HCT116 (cell line): Measurements from ENCODE around the gene CLDN14. TPM values are rescaled to one million over a fixed set of nuclear protein-coding genes. Genes with fewer than 3 reads are reported as not detected.

Experiments used
- ATAC-seq: fragments of 200-7000 bp; cut with Tn5 transposase; 2 replicates; pipeline ENCODE4 v1.9.1; 2020; ENCODE audit warnings: mild to moderate bottlenecking, moderate library complexity
- BruUV-seq: library from RNA; stranded (reverse); fragments of 400-500 nt; replicated peaks from 2 replicates; lab custom pipeline; 2021; lab: Mats Ljungman, UMichigan
- CTCF ChIA-PET: fragments of 300-600 bp; sonication (Branson Sonifier 250); formaldehyde crosslinking; loops from one replicate; lab custom pipeline; 2021; ENCODE audit warnings: antibody characterized with exemption; lab: Charles Lee
- POLR2A ChIA-PET: fragments of 300-600, 350-600 bp; sonication (Branson Sonifier 250); formaldehyde crosslinking; loops from one replicate; lab custom pipeline; 2021; ENCODE audit warnings: antibody characterized with exemption; lab: Charles Lee
- RAD21 ChIA-PET, 2 experiments: fragments of 300-600 bp; sonication (Branson Sonifier 250); formaldehyde crosslinking; loops; one replicate each; lab custom pipeline; 2023; ENCODE audit warnings: low total read pairs in 2 of 2; ENCODE audit not compliant: uncharacterized antibody in 2 of 2, unreplicated experiment in 2 of 2, low non-redundant PET in 1 of 2; lab: Charles Lee
- DNase-seq: peaks from one replicate; pipeline ENCODE4 v3.0.0-alpha.2; 2010; ENCODE audit warnings: low read depth, low spot score
- H2AFZ ChIP-seq: fragments of 200-600 bp; shearing (Covaris generic), sonication (generic); 2 replicates; pipeline ENCODE4 v1.6.1; 2017; ENCODE audit warnings: low read depth, mixed run types, mixed read lengths, antibody characterized with exemption, low read length; ENCODE audit not compliant: poor library complexity, severe bottlenecking
- H3K27ac ChIP-seq: 2 replicates; pipeline ENCODE4 v1.5.1; 2012; ENCODE audit warnings: low read depth, low read length
- H3K27me3 ChIP-seq: fragments of 200-600 bp; sonication (generic); 2 replicates; pipeline ENCODE4 v1.6.1; 2016; ENCODE audit warnings: mixed run types, low read length, mixed read lengths; ENCODE audit not compliant: insufficient read depth
- H3K36me3 ChIP-seq, 2 experiments: fragments of 200-500 bp in 1 of 2; fragments of 200-600 bp in 1 of 2; sonication (Bioruptor generic) in 1 of 2; sonication (generic) in 1 of 2; 2 replicates each; pipeline versions ENCODE4 v1.5.1 to v1.6.1; 2014 to 2016; ENCODE audit warnings: low read length in 2 of 2, inconsistent platforms in 1 of 2, mixed read lengths in 1 of 2, mixed run types in 1 of 2; ENCODE audit not compliant: insufficient read depth in 2 of 2, control insufficient read depth in 1 of 2
- H3K4me1 ChIP-seq, 2 experiments: fragments of 200-600 bp in 1 of 2; sonication (generic) in 1 of 2; 2 replicates each; pipeline versions ENCODE4 v1.5.1 to v1.6.1; 2012 to 2017; ENCODE audit warnings: low read length in 2 of 2, inconsistent platforms in 1 of 2, mild to moderate bottlenecking in 1 of 2, mixed read lengths in 1 of 2, mixed run types in 1 of 2, moderate library complexity in 1 of 2; ENCODE audit not compliant: insufficient read depth in 2 of 2, control insufficient read depth in 1 of 2
- H3K4me2 ChIP-seq: fragments of 200-600 bp; sonication (generic); 2 replicates; pipeline ENCODE4 v1.6.1; 2017; ENCODE audit warnings: mixed run types, low read length, mixed read lengths
- H3K4me3 ChIP-seq, 2 experiments: fragments of 200-600 bp in 1 of 2; sonication (generic) in 1 of 2; replicated peaks in 1 of 2; 2 replicates each; pipeline ENCODE4 v1.5.1; 2011 to 2016; ENCODE audit warnings: low read length in 2 of 2, control low read depth in 1 of 2, low read depth in 1 of 2, mild to moderate bottlenecking in 1 of 2, mixed read lengths in 1 of 2, mixed run types in 1 of 2
- H3K79me2 ChIP-seq: fragments of 200-600 bp; sonication (generic); 2 replicates; pipeline ENCODE4 v1.6.1; 2017; ENCODE audit warnings: mild to moderate bottlenecking, mixed run types, low read length, moderate library complexity, mixed read lengths; ENCODE audit not compliant: insufficient read depth
- H3K9ac ChIP-seq: fragments of 200-600 bp; sonication (generic); 2 replicates; pipeline ENCODE4 v1.6.1; 2016; ENCODE audit warnings: low read length, mixed read lengths
- H3K9me2 ChIP-seq: fragments of 200-600 bp; sonication (generic), shearing (Covaris generic); 2 replicates; pipeline ENCODE4 v1.6.1; 2017; ENCODE audit warnings: mixed run types, mild to moderate bottlenecking, moderate library complexity; ENCODE audit not compliant: insufficient read depth
- H3K9me3 ChIP-seq, 2 experiments: fragments of 200-500 bp in 1 of 2; fragments of 200-600 bp in 1 of 2; sonication (Bioruptor generic) in 1 of 2; sonication (generic) in 1 of 2; 2 replicates each; pipeline ENCODE4 v1.6.1; 2014 to 2017; ENCODE audit warnings: low read length in 2 of 2, mixed read lengths in 2 of 2, inconsistent platforms in 1 of 2, low read depth in 1 of 2, mild to moderate bottlenecking in 1 of 2, mixed run types in 1 of 2, moderate library complexity in 1 of 2; ENCODE audit not compliant: control insufficient read depth in 1 of 2, insufficient read depth in 1 of 2
- H4K20me1 ChIP-seq: fragments of 200-600 bp; sonication (generic), shearing (Covaris generic); 2 replicates; pipeline ENCODE4 v1.6.1; 2017; ENCODE audit warnings: mixed run types, mild to moderate bottlenecking, moderate library complexity; ENCODE audit not compliant: insufficient read depth
- CBX3 ChIP-seq: IDR thresholded peaks from 2 replicates; pipeline ENCODE4 v1.6.1; 2012; ENCODE audit warnings: low read depth
- CEBPB ChIP-seq: IDR thresholded peaks from 2 replicates; pipeline ENCODE4 v1.6.1; 2012; ENCODE audit warnings: low read depth
- EGR1 ChIP-seq: IDR thresholded peaks from 2 replicates; pipeline ENCODE4 v1.6.1; 2012; ENCODE audit warnings: low read depth
- ELF1 ChIP-seq: IDR thresholded peaks from 2 replicates; pipeline ENCODE4 v1.6.1; 2012; ENCODE audit warnings: low read depth, borderline replicate concordance
- EZH2 ChIP-seq: fragments of 200-600 bp; sonication (generic); IDR thresholded peaks from 2 replicates; pipeline ENCODE4 v1.6.1; 2017; ENCODE audit warnings: antibody characterized with exemption, mixed run types
- EZH2phosphoT487 ChIP-seq: fragments of 200-600 bp; IDR thresholded peaks from 2 replicates; pipeline ENCODE4 v1.6.1; 2018; ENCODE audit warnings: antibody characterized with exemption, borderline replicate concordance
- FOSL1 ChIP-seq: IDR thresholded peaks from 2 replicates; pipeline ENCODE4 v1.6.1; 2012; ENCODE audit warnings: low read depth
- JUND ChIP-seq: IDR thresholded peaks from 2 replicates; pipeline ENCODE4 v1.6.1; 2012
- MAX ChIP-seq: IDR thresholded peaks from 2 replicates; pipeline ENCODE4 v1.6.1; 2012
- POLR2AphosphoS5 ChIP-seq: IDR thresholded peaks from 2 replicates; pipeline ENCODE4 v1.6.1; 2011; ENCODE audit warnings: mild to moderate bottlenecking, low read depth, low read length, moderate library complexity
- SP1 ChIP-seq: IDR thresholded peaks from 2 replicates; pipeline ENCODE4 v1.6.1; 2012; ENCODE audit warnings: low read depth
- SRF ChIP-seq: IDR thresholded peaks from 2 replicates; pipeline ENCODE4 v1.6.1; 2012; ENCODE audit warnings: low read depth
- TCF7L2 ChIP-seq: IDR thresholded peaks from 2 replicates; pipeline ENCODE4 v1.7.0; 2011; ENCODE audit warnings: borderline replicate concordance, inconsistent platforms; ENCODE audit not compliant: insufficient read depth, insufficient read length; ENCODE audit errors: extremely low read depth
- ZFX ChIP-seq: fragments of 450-650 bp; IDR thresholded peaks from 2 replicates; pipeline ENCODE4 v1.6.1; 2017
- intact Hi-C: fragments of 100-400 bp; cut with micrococcal nuclease; formaldehyde crosslinking; loops from 2 replicates; pipeline ENCODE4 v1.10.0; 2022
- total RNA-seq: library from RNA; stranded (reverse); gene quantifications from one replicate; pipeline ENCODE4 v1.2.1, GENCODE V29; 2021; ENCODE audit not compliant: unreplicated experiment
- TF ChIP-seq, protein P1 (sequence below): IDR thresholded peaks from 2 replicates; pipeline ENCODE4 v1.6.1; 2012; ENCODE audit warnings: low read depth
- TF ChIP-seq, protein P2 (sequence below), 3 experiments: fragments of 200-600 bp in 1 of 3; sonication (generic) in 1 of 3; IDR thresholded peaks in 2 of 3; conservative IDR thresholded peaks in 1 of 3; 2 replicates each; pipeline ENCODE4 v1.5.1; 2012 to 2017; ENCODE audit warnings: low read depth in 2 of 3, low read length in 2 of 3, antibody characterized with exemption in 1 of 3, borderline replicate concordance in 1 of 3, control low read depth in 1 of 3, mild to moderate bottlenecking in 1 of 3, mixed read lengths in 1 of 3, mixed run types in 1 of 3, moderate library complexity in 1 of 3; ENCODE audit not compliant: insufficient read depth in 1 of 3

The CLDN14 gene
- total RNA-seq, 1 experiment from 2014 or later = not detected

- H3K27ac ChIP-seq = no peak overlapping the region
- no peak overlapping the region for H2AFZ ChIP-seq
- no peaks in the 10 kb centered on the region for H3K36me3 ChIP-seq
- H4K20me1 ChIP-seq = no peaks in the 10 kb centered on the region
- no peaks in the 10 kb centered on the region for H3K4me1 ChIP-seq
- no peaks in the 10 kb centered on the region for H3K9me2 ChIP-seq
- DNase-seq (no peak), ATAC-seq (no peak)
- H3K4me2 ChIP-seq = no peak overlapping the region
- CTCF ChIA-PET = no interaction called here
- RAD21 ChIA-PET = no interaction called here
- no peak for TF ChIP-seq FOSL1
- TF ChIP-seq SP1 = no peak
- TF ChIP-seq CEBPB = no peak
- no peak for TF ChIP-seq JUND
- TF ChIP-seq SRF = no peak
- no peak for TF ChIP-seq EZH2
- TF ChIP-seq ELF1 = no peak
- TF ChIP-seq POLR2AphosphoS5 = no peak
- TF ChIP-seq TCF7L2 = no peak
- TF ChIP-seq ZFX = no peak
- no peak for TF ChIP-seq CBX3
- peaks cover 4% of the 10 kb centered on the region; the same call in 1 of the 2 replicates for H3K27me3 ChIP-seq
- intact Hi-C loops = no loop called here
- BruUV-seq = no TSS peak
- H3K9me3 ChIP-seq = no peaks in the 10 kb centered on the region
- no peaks in the 10 kb centered on the region for H3K79me2 ChIP-seq
- POLR2A ChIA-PET = no interaction called here
- no peak overlapping the region for H3K9ac ChIP-seq
- H3K4me3 ChIP-seq = no peak overlapping the region
Measured at GRCh38 chr21:36494557-36494956, 14.6 kb upstream of the CLDN14 start.

- Histone ChIP-seq H3K9ac (no peak overlapping the region), H4K20me1 (no peaks in the 10 kb centered on the region), H3K9me2 (no peaks in the 10 kb centered on the region), H3K27ac (no peak overlapping the region), H3K4me3 (no peak overlapping the region), H3K27me3 (no peaks in the 10 kb centered on the region), H3K36me3 (no peaks in the 10 kb centered on the region), H2AFZ (no peak overlapping the region), H3K4me2 (no peak overlapping the region), H3K79me2 (no peaks in the 10 kb centered on the region), H3K4me1 (no peaks in the 10 kb centered on the region), H3K9me3 (no peaks in the 10 kb centered on the region)
- ATAC-seq (no peak), DNase-seq (no peak)
- RAD21 ChIA-PET = no interaction called here
- intact Hi-C loops = no loop called here
- POLR2A ChIA-PET = no interaction called here
- CTCF ChIA-PET = no interaction called here
- BruUV-seq = no TSS peak
- no peak for TF ChIP-seq ZFX
- TF ChIP-seq CBX3 = no peak
- no peak for TF ChIP-seq EZH2phosphoT487
- TF ChIP-seq, protein P1, sequence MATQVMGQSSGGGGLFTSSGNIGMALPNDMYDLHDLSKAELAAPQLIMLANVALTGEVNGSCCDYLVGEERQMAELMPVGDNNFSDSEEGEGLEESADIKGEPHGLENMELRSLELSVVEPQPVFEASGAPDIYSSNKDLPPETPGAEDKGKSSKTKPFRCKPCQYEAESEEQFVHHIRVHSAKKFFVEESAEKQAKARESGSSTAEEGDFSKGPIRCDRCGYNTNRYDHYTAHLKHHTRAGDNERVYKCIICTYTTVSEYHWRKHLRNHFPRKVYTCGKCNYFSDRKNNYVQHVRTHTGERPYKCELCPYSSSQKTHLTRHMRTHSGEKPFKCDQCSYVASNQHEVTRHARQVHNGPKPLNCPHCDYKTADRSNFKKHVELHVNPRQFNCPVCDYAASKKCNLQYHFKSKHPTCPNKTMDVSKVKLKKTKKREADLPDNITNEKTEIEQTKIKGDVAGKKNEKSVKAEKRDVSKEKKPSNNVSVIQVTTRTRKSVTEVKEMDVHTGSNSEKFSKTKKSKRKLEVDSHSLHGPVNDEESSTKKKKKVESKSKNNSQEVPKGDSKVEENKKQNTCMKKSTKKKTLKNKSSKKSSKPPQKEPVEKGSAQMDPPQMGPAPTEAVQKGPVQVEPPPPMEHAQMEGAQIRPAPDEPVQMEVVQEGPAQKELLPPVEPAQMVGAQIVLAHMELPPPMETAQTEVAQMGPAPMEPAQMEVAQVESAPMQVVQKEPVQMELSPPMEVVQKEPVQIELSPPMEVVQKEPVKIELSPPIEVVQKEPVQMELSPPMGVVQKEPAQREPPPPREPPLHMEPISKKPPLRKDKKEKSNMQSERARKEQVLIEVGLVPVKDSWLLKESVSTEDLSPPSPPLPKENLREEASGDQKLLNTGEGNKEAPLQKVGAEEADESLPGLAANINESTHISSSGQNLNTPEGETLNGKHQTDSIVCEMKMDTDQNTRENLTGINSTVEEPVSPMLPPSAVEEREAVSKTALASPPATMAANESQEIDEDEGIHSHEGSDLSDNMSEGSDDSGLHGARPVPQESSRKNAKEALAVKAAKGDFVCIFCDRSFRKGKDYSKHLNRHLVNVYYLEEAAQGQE = no peak
- no peak for TF ChIP-seq EGR1
- no peak for TF ChIP-seq MAX
- no peak for TF ChIP-seq FOSL1
- no peak for TF ChIP-seq CEBPB
- TF ChIP-seq, protein P2, sequence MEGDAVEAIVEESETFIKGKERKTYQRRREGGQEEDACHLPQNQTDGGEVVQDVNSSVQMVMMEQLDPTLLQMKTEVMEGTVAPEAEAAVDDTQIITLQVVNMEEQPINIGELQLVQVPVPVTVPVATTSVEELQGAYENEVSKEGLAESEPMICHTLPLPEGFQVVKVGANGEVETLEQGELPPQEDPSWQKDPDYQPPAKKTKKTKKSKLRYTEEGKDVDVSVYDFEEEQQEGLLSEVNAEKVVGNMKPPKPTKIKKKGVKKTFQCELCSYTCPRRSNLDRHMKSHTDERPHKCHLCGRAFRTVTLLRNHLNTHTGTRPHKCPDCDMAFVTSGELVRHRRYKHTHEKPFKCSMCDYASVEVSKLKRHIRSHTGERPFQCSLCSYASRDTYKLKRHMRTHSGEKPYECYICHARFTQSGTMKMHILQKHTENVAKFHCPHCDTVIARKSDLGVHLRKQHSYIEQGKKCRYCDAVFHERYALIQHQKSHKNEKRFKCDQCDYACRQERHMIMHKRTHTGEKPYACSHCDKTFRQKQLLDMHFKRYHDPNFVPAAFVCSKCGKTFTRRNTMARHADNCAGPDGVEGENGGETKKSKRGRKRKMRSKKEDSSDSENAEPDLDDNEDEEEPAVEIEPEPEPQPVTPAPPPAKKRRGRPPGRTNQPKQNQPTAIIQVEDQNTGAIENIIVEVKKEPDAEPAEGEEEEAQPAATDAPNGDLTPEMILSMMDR (IDR thresholded peaks at IDR 0.05 in 2 of 3, conservative IDR thresholded peaks at IDR 0.05 in 1 of 3; ENCODE audit: borderline replicate concordance in 1 of 3, insufficient read depth in 1 of 3, low read depth in 2 of 3, low read length in 2 of 3) = no peak
- TF ChIP-seq TCF7L2 = no peak
Measured at GRCh38 chr21:36491209-36491910, 11.4 kb upstream of the CLDN14 start.
